Measurements from ENCODE around the gene RANBP3L.
"Not testable (repeated sequence)": the region's sequence is repeated elsewhere in the genome, so short reads cannot be mapped to it uniquely, and the experiment has no call there.

The RANBP3L gene, protein sequence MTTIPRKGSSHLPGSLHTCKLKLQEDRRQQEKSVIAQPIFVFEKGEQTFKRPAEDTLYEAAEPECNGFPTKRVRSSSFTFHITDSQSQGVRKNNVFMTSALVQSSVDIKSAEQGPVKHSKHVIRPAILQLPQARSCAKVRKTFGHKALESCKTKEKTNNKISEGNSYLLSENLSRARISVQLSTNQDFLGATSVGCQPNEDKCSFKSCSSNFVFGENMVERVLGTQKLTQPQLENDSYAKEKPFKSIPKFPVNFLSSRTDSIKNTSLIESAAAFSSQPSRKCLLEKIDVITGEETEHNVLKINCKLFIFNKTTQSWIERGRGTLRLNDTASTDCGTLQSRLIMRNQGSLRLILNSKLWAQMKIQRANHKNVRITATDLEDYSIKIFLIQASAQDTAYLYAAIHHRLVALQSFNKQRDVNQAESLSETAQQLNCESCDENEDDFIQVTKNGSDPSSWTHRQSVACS

DNA sequence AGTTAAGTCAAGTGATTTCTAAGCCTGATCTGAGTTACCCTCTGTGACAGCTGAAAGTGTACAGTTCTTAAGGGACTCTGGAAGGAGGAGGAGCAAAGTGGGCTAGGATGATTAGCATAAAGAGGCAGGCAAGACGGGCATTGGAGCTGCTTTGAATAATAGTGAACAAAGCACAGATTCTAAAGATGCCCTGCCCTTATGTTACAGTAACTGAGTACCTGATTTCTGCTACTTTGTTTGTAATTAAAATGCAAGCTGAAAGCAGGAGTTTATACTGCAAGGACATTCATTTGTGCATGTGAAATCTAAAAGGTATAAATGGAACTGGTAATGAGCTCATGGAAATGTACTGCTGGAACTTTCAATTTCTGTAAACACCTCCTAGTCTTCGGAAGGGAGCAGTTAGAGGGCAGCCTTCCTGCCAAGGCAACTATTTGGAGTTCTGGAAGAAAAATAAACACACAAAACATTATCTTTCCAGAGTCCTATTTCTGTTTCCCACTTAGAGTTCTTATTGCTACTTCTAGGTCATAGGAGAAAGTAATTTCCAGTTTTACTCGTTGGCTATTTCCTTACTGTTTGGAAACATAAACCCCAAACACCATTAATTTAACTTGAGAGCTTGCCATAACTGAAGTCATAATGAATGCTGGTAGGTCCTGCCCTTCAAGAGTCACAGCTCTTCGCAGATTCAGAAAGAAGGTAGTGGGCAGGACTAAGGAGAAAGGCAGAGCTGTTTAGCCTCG lies at the start of gene RANBP3L:
Gene RANBP3L, minus strand, starts transcription at position 45 of the 746 bp plus-strand sequence. CDS start 486 bp downstream, outside the sequence.
- DNase-seq (ENCODE audit: low spot score) = no peak

GRCh38 chr5:36346896-36347690 lies 45.4 kb upstream of the RANBP3L start:
- no peak for DNase-seq (ENCODE audit: low spot score)

DNA sequence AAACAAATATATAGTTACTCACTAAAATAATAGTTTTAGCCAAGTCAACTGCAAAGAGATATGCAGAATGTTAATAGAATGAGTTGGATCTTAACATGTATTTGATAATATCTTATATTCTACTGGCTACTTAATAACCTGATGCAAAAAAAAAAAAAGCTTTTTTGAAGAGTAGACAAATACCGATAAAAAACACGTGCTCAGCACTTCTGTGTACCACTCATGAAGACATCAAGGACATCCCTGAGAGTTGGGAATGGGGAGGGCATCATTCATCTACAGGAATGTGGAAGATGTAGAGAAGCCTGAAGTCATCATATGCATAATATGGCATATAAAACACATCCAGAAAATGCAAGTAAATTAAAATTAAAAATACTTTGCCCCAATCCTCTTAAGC lies 43.2 kb upstream of the RANBP3L start:
- no peak for DNase-seq (ENCODE audit: low spot score)

DNA sequence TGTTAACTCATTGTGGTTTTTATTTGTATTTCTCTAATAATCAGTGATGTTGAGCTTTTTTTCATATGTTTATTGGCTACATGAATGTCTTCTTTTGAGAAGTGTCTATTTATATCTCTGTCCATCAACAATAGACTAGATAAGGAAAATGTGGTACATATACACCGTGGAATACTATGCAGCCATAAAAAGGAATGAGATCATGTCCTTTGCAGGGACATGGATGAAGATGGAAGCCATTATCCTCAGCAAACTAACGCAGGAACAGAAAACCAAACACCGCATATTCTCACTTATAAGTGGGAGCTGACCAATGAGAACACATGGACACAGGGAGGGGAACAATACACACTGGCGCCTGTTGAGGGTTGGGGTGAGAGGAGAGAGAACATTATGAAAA lies 40.0 kb upstream of the RANBP3L start:
- DNase-seq (ENCODE audit: low spot score) = not testable (repeated sequence)

GRCh38 chr5:36337597-36337996 lies 35.9 kb upstream of the RANBP3L start:
- DNase-seq (ENCODE audit: low spot score) = no peak

GRCh38 chr5:36334315-36334714 lies 32.6 kb upstream of the RANBP3L start:
- no peak for DNase-seq (ENCODE audit: low spot score)

DNA sequence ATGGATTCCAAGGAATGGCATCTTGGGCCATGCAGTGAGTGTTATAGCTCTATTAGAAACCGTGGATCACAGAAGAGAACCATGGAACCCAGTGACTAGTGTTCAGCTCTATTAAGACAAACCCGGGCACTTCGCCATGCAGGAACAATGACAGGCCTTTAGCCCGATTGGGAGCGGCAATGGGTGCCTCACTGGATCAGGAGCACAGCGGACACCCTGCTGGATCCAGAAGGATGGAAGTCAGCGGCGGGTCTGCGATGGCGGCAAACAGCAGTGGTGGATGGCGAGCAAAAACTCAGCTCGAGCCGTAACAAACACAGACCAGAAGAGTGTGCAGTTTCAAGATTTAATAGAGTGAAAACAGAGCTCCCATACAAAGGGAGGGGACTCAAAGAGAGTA lies 31.0 kb upstream of the RANBP3L start:
- not testable (repeated sequence) for DNase-seq (ENCODE audit: low spot score)

DNA sequence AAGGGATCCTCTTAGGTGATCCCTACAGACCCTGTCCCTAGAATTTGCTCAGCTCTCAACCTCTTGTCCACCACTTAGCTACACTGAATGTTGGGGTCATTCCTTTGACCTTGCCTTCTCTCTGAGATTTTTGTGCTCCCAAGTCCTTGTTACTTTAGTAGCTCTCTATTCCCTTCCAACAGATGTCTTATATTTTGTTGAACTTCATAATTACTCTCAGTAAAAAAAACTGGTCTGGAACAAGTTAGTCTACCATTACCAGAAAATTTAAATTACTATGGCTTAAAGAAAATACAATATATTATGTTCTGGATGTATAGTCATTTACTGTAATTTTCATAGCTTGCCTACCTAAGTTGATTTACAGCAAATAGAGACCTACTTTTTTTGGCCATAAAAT lies 23.5 kb upstream of the RANBP3L start:
- DNase-seq (ENCODE audit: low spot score) = no peak

GRCh38 chr5:36323926-36324781 lies 22.5 kb upstream of the RANBP3L start:
- no peak for DNase-seq (ENCODE audit: low spot score)

DNA sequence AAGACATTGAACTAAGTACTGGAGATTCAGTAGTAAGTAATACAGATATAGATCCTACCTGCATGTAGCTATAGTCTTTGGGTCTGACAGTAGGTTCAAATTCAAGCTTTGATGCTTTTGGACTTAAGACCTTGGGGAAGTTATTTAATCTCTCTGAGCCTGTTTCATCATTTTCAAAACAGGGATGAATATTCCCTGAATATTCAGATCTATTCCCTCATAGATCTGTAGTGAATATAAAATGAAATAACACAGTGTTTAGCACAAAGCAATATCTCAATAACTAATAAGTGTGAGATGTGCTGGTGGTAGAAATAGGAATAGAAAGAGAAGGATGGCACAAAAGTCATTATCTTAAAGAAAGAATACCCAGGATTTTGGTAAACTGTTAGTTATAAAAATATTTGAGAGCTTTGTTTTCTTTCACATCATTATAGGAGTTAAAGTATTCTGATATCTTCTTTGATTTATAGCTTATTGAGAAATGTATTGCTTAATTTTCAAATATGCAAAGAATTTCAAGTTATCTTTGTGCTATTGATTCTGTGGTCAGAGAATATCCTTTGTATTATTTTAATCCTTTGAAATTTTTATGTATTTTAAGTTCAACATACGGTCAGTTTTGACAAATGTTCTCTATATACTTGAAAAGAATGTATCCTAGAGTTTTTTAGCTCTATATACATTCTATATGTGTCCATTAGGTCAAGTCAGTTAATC lies 11.4 kb upstream of the RANBP3L start:
- DNase-seq (ENCODE audit: low spot score) = no peak

DNA sequence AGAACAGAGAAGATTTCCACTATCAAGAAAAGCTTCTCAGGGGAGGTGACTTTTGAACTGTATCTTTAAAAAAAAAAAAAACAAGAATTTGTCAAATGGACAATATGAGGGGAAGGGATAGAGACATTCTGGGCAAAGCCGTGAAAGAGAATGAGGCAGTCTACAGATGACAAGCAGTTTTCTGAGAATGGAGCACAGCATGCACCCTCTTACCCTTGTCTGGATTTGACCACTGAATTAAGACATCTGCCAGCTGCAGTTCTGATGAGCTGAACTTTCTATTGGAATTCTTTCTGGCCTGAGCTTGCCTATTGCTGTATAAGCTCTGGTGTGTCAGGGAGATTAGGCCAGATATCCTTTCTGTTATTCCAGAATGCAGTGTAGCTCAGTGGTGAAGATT lies 10.3 kb upstream of the RANBP3L start:
- no peak for DNase-seq (ENCODE audit: low spot score)

- no peak for DNase-seq (ENCODE audit: low spot score)
Observed at GRCh38 chr5:36310138-36310537, 8.4 kb upstream of the RANBP3L start.

- DNase-seq (ENCODE audit: low spot score) = no peak
Observed at GRCh38 chr5:36305571-36306326, 4.0 kb upstream of the RANBP3L start.

DNA sequence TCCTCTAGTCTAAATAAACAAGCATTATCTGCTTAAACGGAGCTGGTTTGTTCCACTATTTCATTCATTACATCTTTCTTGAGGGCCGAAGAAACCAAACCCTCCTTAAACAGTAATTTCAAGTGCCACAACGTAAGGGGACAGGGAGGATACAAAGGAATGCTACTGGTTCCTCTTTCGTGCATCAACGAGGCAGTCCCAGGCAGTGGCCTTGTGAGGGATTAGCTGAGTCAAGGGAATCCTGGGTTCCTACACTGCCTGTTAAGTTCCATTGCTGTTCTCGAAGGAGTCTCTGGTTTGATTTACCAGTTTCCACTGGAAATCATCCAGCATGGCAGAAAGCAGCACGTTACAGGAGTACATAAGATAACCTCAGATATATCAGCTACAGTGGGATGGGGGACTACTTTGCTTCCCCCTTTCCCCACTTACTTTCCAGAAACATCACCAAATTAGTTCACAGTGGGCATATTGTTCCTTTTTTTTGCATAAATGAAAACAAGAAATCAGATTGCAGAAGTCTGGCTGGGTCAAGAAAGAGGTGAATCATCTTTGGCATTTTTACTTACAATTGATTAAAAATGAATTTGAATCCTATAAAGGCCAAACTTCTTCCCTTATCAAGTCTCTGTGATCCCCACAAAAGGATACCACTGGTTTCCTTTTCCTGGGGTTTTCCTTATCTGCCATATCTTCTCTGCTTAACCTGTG lies 2.5 kb upstream of the RANBP3L start:
- no peak for DNase-seq (ENCODE audit: low spot score)

GRCh38 chr5:36300927-36301540 lies 668 bp downstream of the RANBP3L start:
- DNase-seq (ENCODE audit: low spot score) = no peak

GRCh38 chr5:36300191-36300926 lies 1.3 kb downstream of the RANBP3L start:
- no peak for DNase-seq (ENCODE audit: low spot score)

DNA sequence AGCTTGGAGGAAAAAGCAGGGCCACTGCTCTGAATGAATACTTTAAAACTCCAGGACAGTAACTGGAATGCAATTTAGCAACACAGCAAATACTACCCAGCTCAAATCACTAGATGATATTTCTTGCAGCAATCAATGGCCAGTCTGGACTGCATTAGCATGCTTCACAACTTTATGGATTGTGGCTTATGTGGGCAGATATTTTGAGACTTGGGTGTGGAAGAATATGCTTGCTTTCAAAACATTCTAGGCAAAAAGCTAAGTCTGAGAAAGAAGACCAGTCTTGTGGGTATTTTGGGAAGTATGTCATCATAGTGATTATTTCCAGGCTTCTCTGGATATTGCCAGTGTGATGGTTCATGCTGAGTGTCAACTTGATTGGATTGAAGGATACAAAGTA lies 3.1 kb downstream of the RANBP3L start:
- no peak for DNase-seq (ENCODE audit: low spot score)

GRCh38 chr5:36297653-36298052 lies 4.0 kb downstream of the RANBP3L start:
- no peak for DNase-seq (ENCODE audit: low spot score)

Measured in left forelimb (tissue), 1 donor.